OCI-LY3 (cell line): ENCODE measurements around the gene COL26A1.

ENCODE experiments used
- H2AFZ ChIP-seq: fragments of 200-600, 300-600 bp; shearing (Covaris generic); 2 replicates; pipeline ENCODE4 v1.6.0; 2014; ENCODE audit warnings: antibody characterized with exemption, low read depth, low read length
- H3K27ac ChIP-seq: fragments of 200-600, 300-600 bp; sonication (generic); 2 replicates; pipeline ENCODE4 v1.5.1; 2014; ENCODE audit warnings: mild to moderate bottlenecking, low read length, moderate library complexity, mixed read lengths
- H3K27me3 ChIP-seq: fragments of 200-600, 300-600 bp; sonication (generic); 2 replicates; pipeline ENCODE4 v1.6.1; 2014; ENCODE audit warnings: low read depth, low read length, mixed read lengths
- H3K36me3 ChIP-seq: fragments of 200-600, 300-600 bp; sonication (generic); replicated peaks from 2 replicates; pipeline ENCODE3; 2014; ENCODE audit warnings: low read depth, low read length, mixed read lengths
- H3K4me1 ChIP-seq: fragments of 300-600, 200-600 bp; sonication (generic); 2 replicates; pipeline ENCODE4 v1.6.1; 2014; ENCODE audit warnings: low read length, mixed read lengths
- H3K4me2 ChIP-seq: fragments of 200-600, 300-600 bp; sonication (generic); 2 replicates; pipeline ENCODE4 v1.6.1; 2014; ENCODE audit warnings: low read length, mixed read lengths
- H3K4me3 ChIP-seq: fragments of 300-600, 200-600 bp; sonication (generic); 2 replicates; pipeline ENCODE4 v1.5.1; 2014; ENCODE audit warnings: antibody characterized with exemption, mild to moderate bottlenecking, low read length, moderate library complexity
- H3K79me2 ChIP-seq: fragments of 300-600, 200-600 bp; shearing (Covaris generic); 2 replicates; pipeline ENCODE4 v1.6.1; 2014; ENCODE audit warnings: mild to moderate bottlenecking, low read length, mixed read lengths
- H3K9ac ChIP-seq: fragments of 300-600, 200-600 bp; shearing (Covaris generic); 2 replicates; pipeline ENCODE4 v1.6.0; 2014; ENCODE audit warnings: mild to moderate bottlenecking, low read length, moderate library complexity
- H3K9me3 ChIP-seq: fragments of 200-600, 300-600 bp; shearing (Covaris generic); 2 replicates; pipeline ENCODE4 v1.6.1; 2014; ENCODE audit warnings: low read length, mixed read lengths; ENCODE audit not compliant: insufficient read depth
- H4K20me1 ChIP-seq: fragments of 200-600, 300-600 bp; sonication (generic); 2 replicates; pipeline ENCODE4 v1.6.1; 2016; ENCODE audit warnings: low read length, mixed read lengths; ENCODE audit not compliant: insufficient read depth
- CTCF ChIP-seq: fragments of 200-600, 300-600 bp; sonication (generic); IDR thresholded peaks from 2 replicates; pipeline ENCODE4 v1.5.1; 2014; ENCODE audit warnings: antibody characterized with exemption, low read length, low read depth
- EZH2phosphoT487 ChIP-seq: fragments of 200-600 bp; shearing (Covaris generic); IDR thresholded peaks from 2 replicates; pipeline ENCODE4 v1.6.1; 2018; ENCODE audit warnings: antibody characterized with exemption, mixed run types, low read depth

Gene COL26A1

GRCh38 chr7:101547916-101548661 is 185.4 kb downstream of the COL26A1 start:
- no peak overlapping the region for H2AFZ ChIP-seq
- no peaks in the 10 kb centered on the region for H3K27me3 ChIP-seq
- H3K9ac ChIP-seq: no peak overlapping the region
- H4K20me1 ChIP-seq: no peaks in the 10 kb centered on the region
- no peak overlapping the region for H3K4me3 ChIP-seq
- no peaks in the 10 kb centered on the region for H3K9me3 ChIP-seq
- H3K4me2 ChIP-seq: no peak overlapping the region
- TF ChIP-seq CTCF (no peak), EZH2phosphoT487 (no peak)
- no peaks in the 10 kb centered on the region for H3K4me1 ChIP-seq
- no peaks in the 10 kb centered on the region for H3K36me3 ChIP-seq
- H3K79me2 ChIP-seq: no peaks in the 10 kb centered on the region
- no peak overlapping the region for H3K27ac ChIP-seq

- no peak for TF ChIP-seq CTCF
- no peak for TF ChIP-seq EZH2phosphoT487
- peaks cover under 1% of the 10 kb centered on the region; the same call in 1 of the 2 replicates for H3K27me3 ChIP-seq
- H2AFZ ChIP-seq: no peak overlapping the region
- H3K79me2 ChIP-seq: no peaks in the 10 kb centered on the region
- H3K4me3 ChIP-seq: no peak overlapping the region
- no peak overlapping the region for H3K9ac ChIP-seq
- H3K4me2 ChIP-seq: no peak overlapping the region
- H3K36me3 ChIP-seq: no peaks in the 10 kb centered on the region
- no peaks in the 10 kb centered on the region for H3K4me1 ChIP-seq
- no peaks in the 10 kb centered on the region for H4K20me1 ChIP-seq
- no peaks in the 10 kb centered on the region for H3K9me3 ChIP-seq
- no peak overlapping the region for H3K27ac ChIP-seq
Observed at GRCh38 chr7:101549734-101550133, 187.1 kb downstream of the COL26A1 start.

- Histone ChIP-seq H4K20me1 (no peaks in the 10 kb centered on the region), H3K4me2 (no peak overlapping the region), H3K79me2 (no peaks in the 10 kb centered on the region), H3K27ac (no peak overlapping the region), H3K4me3 (no peak overlapping the region), H3K9ac (no peak overlapping the region), H3K9me3 (no peaks in the 10 kb centered on the region), H3K36me3 (no peaks in the 10 kb centered on the region), H2AFZ (no peak overlapping the region), H3K27me3 (peaks cover 8% of the 10 kb centered on the region), H3K4me1 (no peaks in the 10 kb centered on the region)
- TF ChIP-seq CTCF: no peak
- TF ChIP-seq EZH2phosphoT487: no peak
Observed at GRCh38 chr7:101550641-101551541, 188.2 kb downstream of the COL26A1 start.

- Histone ChIP-seq H2AFZ (no peak overlapping the region), H3K27ac (no peak overlapping the region), H3K9ac (no peak overlapping the region), H3K4me2 (no peak overlapping the region), H3K27me3 (peaks cover 8% of the 10 kb centered on the region), H4K20me1 (no peaks in the 10 kb centered on the region), H3K79me2 (no peaks in the 10 kb centered on the region), H3K4me1 (no peaks in the 10 kb centered on the region), H3K9me3 (no peaks in the 10 kb centered on the region), H3K36me3 (no peaks in the 10 kb centered on the region), H3K4me3 (no peak overlapping the region)
- no peak for TF ChIP-seq CTCF
- no peak for TF ChIP-seq EZH2phosphoT487
Observed at GRCh38 chr7:101553018-101553770, 190.5 kb downstream of the COL26A1 start.
